Sigmoid colon (tissue), 7 donors: Measurements from ENCODE around the gene IZUMO1. TPM values are rescaled to one million over a fixed set of nuclear protein-coding genes. Genes with fewer than 3 reads are reported as not detected.

Source experiments
- DNase-seq: peaks from one replicate; pipeline ENCODE4 v3.0.0-alpha.2; 2019
- H3K27ac ChIP-seq, 4 donors: fragments of 200-600 bp; sonication (generic); one replicate each; pipeline ENCODE4 v1.5.1; 2016 to 2019; ENCODE audit warnings: mild to moderate bottlenecking in 1 of 4
- H3K27me3 ChIP-seq, 3 donors: fragments of 200-600 bp; sonication (generic); one replicate each; pipeline ENCODE4 v1.5.1; 2019; ENCODE audit warnings: mild to moderate bottlenecking in 1 of 3
- H3K36me3 ChIP-seq, 4 donors: fragments of 200-600 bp; sonication (generic); one replicate each; pipeline ENCODE4 v1.5.1; 2016 to 2019
- H3K4me1 ChIP-seq, 4 donors: fragments of 200-600 bp; sonication (generic); one replicate each; pipeline ENCODE4 v1.5.1; 2017 to 2019
- H3K4me3 ChIP-seq, 4 donors: fragments of 200-600 bp; sonication (generic); one replicate each; pipeline ENCODE4 v1.5.1; 2017 to 2019; ENCODE audit warnings: mild to moderate bottlenecking in 2 of 4, moderate library complexity in 1 of 4
- H3K9me3 ChIP-seq, 4 donors: fragments of 200-600 bp in 3 of 4; sonication (generic) in 3 of 4; one replicate each; pipeline versions ENCODE4 v1.5.1 to v1.6.1; 2013 to 2019
- EP300 ChIP-seq, 4 donors: sonication (generic); formaldehyde crosslinking; IDR thresholded peaks; one replicate each; pipeline ENCODE4 v1.6.1; 2017; ENCODE audit warnings: antibody characterized with exemption in 4 of 4
- POLR2A ChIP-seq, 2 donors: fragments of 450-650 bp; IDR thresholded peaks; one replicate each; pipeline ENCODE4 v1.6.1; 2016; ENCODE audit warnings: antibody characterized with exemption in 2 of 2, mild to moderate bottlenecking in 2 of 2, moderate library complexity in 2 of 2
- POLR2AphosphoS5 ChIP-seq, 4 donors: sonication (generic); formaldehyde crosslinking; IDR thresholded peaks; one replicate each; pipeline ENCODE4 v1.6.1; 2017; ENCODE audit warnings: antibody characterized with exemption in 4 of 4
- WGBS, 2 donors: extraction: QIAGEN DNeasy Blood & Tissue Kit; methylation state at CpG; one replicate each; pipeline ENCODE4 v1.1.7; 2013; 5-methylcytosine and 5-hydroxymethylcytosine counted together
- intact Hi-C: fragments of 100-400 bp; cut with DNase I; formaldehyde crosslinking; loops from one replicate; pipeline ENCODE4 v1.15.1; 2023
- polyA plus RNA-seq, 3 donors: library from polyadenylated mRNA; stranded (reverse); fragments of 200-250 nt; gene quantifications; one replicate each; pipeline ENCODE4 v1.2.3, GENCODE V29; 2013
- total RNA-seq, 4 donors: library from RNA; depleted of rRNA; stranded (reverse); fragments of >200 nt; gene quantifications; one replicate each; pipeline ENCODE4 v1.1.0, GENCODE V29; 2016
- TF ChIP-seq, protein P1 (sequence below), 4 experiments: fragments of 450-650 bp in 3 of 4; fragments of 200-600 bp in 1 of 4; IDR thresholded peaks; one replicate each; pipeline ENCODE4 v1.5.1; 2016 to 2019; ENCODE audit warnings: antibody characterized with exemption in 4 of 4, mild to moderate bottlenecking in 3 of 4, moderate library complexity in 2 of 4
- donor health status: healthy with polysubstance abuse.
- donor health status: Bipolar disorder and iron deficiency.
- donor health status: healthy.

The IZUMO1 gene
- total and polyA plus RNA-seq, 7 donors = 0.15 to 1.8 TPM; not detected in 5

GRCh38 chr19:48777720-48778119, 31.0 kb upstream of the IZUMO1 start:
- TF ChIP-seq POLR2A (IDR thresholded peaks at IDR 0.05) = no peak
- TF ChIP-seq POLR2AphosphoS5 (IDR thresholded peaks at IDR 0.05) = no peak
- TF ChIP-seq EP300 (IDR thresholded peaks at IDR 0.05) = no peak
- Histone ChIP-seq H3K27me3 (no peaks in the 10 kb centered on the region), H3K9me3 (no peaks in the 10 kb centered on the region), H3K4me3 (no peak overlapping the region), H3K36me3 (no peaks in the 10 kb centered on the region), H3K4me1 (peaks cover 0 to 14% (median 6%) of the 10 kb centered on the region in 4 donors), H3K27ac (no peak overlapping the region)
- WGBS, 2 donors = 78 to 92% methylated on average over 12 of the region's 12 CpGs
- no peak for DNase-seq
- intact Hi-C loops = no loop called here

DNA sequence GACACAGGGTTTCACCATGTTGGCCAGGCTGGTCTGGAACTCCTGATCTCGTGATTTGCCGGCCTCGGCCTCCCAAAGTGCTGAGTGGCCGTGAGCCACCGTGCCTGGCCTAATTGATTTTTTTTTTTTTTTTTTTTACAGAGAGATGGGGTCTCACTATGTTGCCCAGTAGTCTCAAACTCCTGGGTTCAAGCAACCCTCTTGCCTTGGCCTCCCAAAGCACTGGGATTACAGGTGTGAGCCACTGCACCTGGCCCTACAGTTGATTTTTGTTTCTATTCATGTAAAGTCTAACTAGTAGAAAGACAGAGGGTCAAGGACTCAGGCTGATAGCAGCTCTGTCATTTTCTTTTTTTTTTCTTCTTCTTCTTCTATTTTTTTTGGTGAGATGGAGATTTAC, 30.4 kb upstream of the IZUMO1 start:
- intact Hi-C loops = no loop called here
- TF ChIP-seq POLR2A (IDR thresholded peaks at IDR 0.05) (no peak), POLR2AphosphoS5 (IDR thresholded peaks at IDR 0.05) (no peak), EP300 (IDR thresholded peaks at IDR 0.05) (no peak)
- TF ChIP-seq, protein P1, sequence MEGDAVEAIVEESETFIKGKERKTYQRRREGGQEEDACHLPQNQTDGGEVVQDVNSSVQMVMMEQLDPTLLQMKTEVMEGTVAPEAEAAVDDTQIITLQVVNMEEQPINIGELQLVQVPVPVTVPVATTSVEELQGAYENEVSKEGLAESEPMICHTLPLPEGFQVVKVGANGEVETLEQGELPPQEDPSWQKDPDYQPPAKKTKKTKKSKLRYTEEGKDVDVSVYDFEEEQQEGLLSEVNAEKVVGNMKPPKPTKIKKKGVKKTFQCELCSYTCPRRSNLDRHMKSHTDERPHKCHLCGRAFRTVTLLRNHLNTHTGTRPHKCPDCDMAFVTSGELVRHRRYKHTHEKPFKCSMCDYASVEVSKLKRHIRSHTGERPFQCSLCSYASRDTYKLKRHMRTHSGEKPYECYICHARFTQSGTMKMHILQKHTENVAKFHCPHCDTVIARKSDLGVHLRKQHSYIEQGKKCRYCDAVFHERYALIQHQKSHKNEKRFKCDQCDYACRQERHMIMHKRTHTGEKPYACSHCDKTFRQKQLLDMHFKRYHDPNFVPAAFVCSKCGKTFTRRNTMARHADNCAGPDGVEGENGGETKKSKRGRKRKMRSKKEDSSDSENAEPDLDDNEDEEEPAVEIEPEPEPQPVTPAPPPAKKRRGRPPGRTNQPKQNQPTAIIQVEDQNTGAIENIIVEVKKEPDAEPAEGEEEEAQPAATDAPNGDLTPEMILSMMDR (IDR thresholded peaks at IDR 0.05) = no peak

GRCh38 chr19:48772503-48772953, 25.8 kb upstream of the IZUMO1 start:
- TF ChIP-seq POLR2AphosphoS5 (IDR thresholded peaks at IDR 0.05) = no peak
- TF ChIP-seq, protein P1 (IDR thresholded peaks at IDR 0.05) = no peak
- TF ChIP-seq EP300 (IDR thresholded peaks at IDR 0.05) = no peak
- no peak for TF ChIP-seq POLR2A (IDR thresholded peaks at IDR 0.05)
- peaks cover 0 to 3% (median 0%) of the 10 kb centered on the region in 3 donors for H3K27me3 ChIP-seq

More for the DNA sequence above, 30.4 kb upstream of the IZUMO1 start:
- Histone ChIP-seq H3K9me3 (no peaks in the 10 kb centered on the region), H3K27me3 (no peaks in the 10 kb centered on the region), H3K27ac (no peak overlapping the region), H3K4me3 (no peak overlapping the region), H3K4me1 (peaks cover 0 to 10% (median 6%) of the 10 kb centered on the region in 4 donors), H3K36me3 (no peaks in the 10 kb centered on the region)
- 50 to 87% methylated on average over 5 of the region's 5 CpGs for WGBS, 2 donors
- no peak for DNase-seq

DNA sequence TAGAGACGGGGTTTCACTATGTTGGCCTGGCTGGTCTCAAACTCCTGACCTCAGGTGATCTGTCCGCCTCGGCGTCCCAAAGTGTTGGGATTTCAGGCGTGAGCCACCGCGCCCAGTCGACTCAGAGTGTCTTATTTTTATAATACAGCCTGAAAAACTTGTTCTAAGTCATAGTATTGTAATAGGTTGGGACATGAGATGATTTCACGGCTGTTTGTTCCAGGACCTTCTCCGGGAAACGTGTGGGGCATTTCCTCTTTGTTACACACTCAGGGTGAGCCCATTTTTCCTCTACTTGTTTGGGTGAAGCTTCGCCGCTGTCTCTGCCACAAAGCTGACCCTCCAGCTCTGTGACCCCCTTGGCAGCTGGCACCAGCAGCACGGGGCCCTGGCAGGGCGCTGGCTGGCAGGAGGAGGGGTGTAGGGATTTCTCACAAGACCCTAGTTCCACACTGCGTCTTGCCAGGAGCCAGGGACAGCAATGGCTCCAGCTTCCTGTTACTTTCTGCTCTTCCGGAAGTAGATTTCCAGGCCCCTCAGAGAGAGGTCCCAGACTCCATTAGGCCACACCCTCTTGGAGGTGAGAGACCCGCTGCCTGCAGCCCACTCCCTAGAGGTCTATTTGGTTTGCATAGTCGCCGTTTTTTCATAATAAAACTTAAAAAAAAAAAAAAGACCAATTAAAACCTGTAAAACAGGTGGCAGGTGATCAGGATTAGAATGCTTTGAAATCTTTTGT, 24.2 kb upstream of the IZUMO1 start:
- H3K4me1 ChIP-seq = no peaks in the 10 kb centered on the region
- H3K4me3 ChIP-seq = no peak overlapping the region
- H3K36me3 ChIP-seq = no peaks in the 10 kb centered on the region
- no peak overlapping the region for H3K27ac ChIP-seq
- H3K9me3 ChIP-seq = no peaks in the 10 kb centered on the region
- TF ChIP-seq, protein P1 (IDR thresholded peaks at IDR 0.05) = no peak
- TF ChIP-seq POLR2AphosphoS5 (IDR thresholded peaks at IDR 0.05) = no peak
- TF ChIP-seq POLR2A (IDR thresholded peaks at IDR 0.05) = no peak
- no peak for TF ChIP-seq EP300 (IDR thresholded peaks at IDR 0.05)
- intact Hi-C loops = no loop called here
- WGBS, 2 donors = 35 to 72% methylated on average over 20 of the region's 20 CpGs
- DNase-seq = no peak
- peaks cover 0 to 3% (median 0%) of the 10 kb centered on the region in 3 donors for H3K27me3 ChIP-seq

More at GRCh38 chr19:48772503-48772953, 25.8 kb upstream of the IZUMO1 start:
- WGBS, 2 donors = 38 to 78% methylated on average over 13 of the region's 13 CpGs
- Histone ChIP-seq H3K36me3 (no peaks in the 10 kb centered on the region), H3K4me3 (no peak overlapping the region), H3K27ac (no peak overlapping the region), H3K9me3 (no peaks in the 10 kb centered on the region), H3K4me1 (no peaks in the 10 kb centered on the region)
- intact Hi-C loops = no loop called here
- no peak for DNase-seq

GRCh38 chr19:48770266-48770665, 23.6 kb upstream of the IZUMO1 start:
- Histone ChIP-seq H3K27me3 (peaks cover 0 to 3% (median 0%) of the 10 kb centered on the region in 3 donors), H3K36me3 (no peaks in the 10 kb centered on the region), H3K9me3 (no peaks in the 10 kb centered on the region), H3K4me3 (no peak overlapping the region), H3K4me1 (no peaks in the 10 kb centered on the region), H3K27ac (no peak overlapping the region)
- no peak for DNase-seq
- intact Hi-C loops = no loop called here
- TF ChIP-seq POLR2AphosphoS5 (IDR thresholded peaks at IDR 0.05) = no peak
- no peak for TF ChIP-seq EP300 (IDR thresholded peaks at IDR 0.05)
- TF ChIP-seq, protein P1 (IDR thresholded peaks at IDR 0.05) = no peak
- no peak for TF ChIP-seq POLR2A (IDR thresholded peaks at IDR 0.05)
- 62 to 72% methylated on average over 7 of the region's 7 CpGs for WGBS, 2 donors
